Keratinocyte (primary cell): ENCODE results near the gene HEPHL1.

Source experiments
- EZH2 ChIP-seq: IDR thresholded peaks from one replicate; pipeline ENCODE4 v1.6.1; 2012; ENCODE audit warnings: inconsistent platforms, mild to moderate bottlenecking, low read length, moderate library complexity
- TF ChIP-seq, protein P1 (sequence below), 3 experiments: IDR thresholded peaks in 1 of 3; conservative IDR thresholded peaks in 1 of 3; optimal IDR thresholded peaks in 1 of 3; 2 replicates in 2 of 3; 3 replicates in 1 of 3; pipeline versions ENCODE3 to v1.5.1; 2011; ENCODE audit warnings: low read length in 3 of 3, mild to moderate bottlenecking in 3 of 3, moderate library complexity in 2 of 3, control low read depth in 1 of 3, inconsistent platforms in 1 of 3; ENCODE audit not compliant: insufficient read depth in 2 of 3; ENCODE audit errors: extremely low read depth in 1 of 3

DNA sequence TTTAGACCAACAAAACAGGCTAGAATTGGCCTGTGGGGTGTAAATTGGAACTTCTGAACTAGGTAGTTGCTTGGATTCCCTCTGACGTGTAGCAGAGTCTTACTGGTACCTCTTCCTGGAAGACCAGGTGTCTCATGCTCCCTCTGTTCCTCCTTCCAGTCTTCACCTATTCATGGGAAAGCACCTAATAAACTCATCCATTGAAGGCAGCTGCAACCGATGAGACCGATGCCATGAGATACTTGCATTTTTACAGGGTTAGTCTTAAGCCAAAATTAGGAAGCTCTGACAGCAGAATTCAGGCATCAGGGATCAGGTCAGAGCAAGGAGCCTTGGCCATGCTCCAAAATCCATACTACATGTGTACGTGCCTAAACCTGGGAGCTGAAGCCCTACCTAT is 13.2 kb upstream of the HEPHL1 start:
- TF ChIP-seq, protein P1, sequence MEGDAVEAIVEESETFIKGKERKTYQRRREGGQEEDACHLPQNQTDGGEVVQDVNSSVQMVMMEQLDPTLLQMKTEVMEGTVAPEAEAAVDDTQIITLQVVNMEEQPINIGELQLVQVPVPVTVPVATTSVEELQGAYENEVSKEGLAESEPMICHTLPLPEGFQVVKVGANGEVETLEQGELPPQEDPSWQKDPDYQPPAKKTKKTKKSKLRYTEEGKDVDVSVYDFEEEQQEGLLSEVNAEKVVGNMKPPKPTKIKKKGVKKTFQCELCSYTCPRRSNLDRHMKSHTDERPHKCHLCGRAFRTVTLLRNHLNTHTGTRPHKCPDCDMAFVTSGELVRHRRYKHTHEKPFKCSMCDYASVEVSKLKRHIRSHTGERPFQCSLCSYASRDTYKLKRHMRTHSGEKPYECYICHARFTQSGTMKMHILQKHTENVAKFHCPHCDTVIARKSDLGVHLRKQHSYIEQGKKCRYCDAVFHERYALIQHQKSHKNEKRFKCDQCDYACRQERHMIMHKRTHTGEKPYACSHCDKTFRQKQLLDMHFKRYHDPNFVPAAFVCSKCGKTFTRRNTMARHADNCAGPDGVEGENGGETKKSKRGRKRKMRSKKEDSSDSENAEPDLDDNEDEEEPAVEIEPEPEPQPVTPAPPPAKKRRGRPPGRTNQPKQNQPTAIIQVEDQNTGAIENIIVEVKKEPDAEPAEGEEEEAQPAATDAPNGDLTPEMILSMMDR (optimal IDR thresholded peaks at IDR 0.05 in 1 of 3, IDR thresholded peaks at IDR 0.05 in 1 of 3, conservative IDR thresholded peaks at IDR 0.05 in 1 of 3; ENCODE audit: extremely low read depth in 1 of 3, insufficient read depth in 2 of 3, low read length in 3 of 3) = no peak
- no peak for TF ChIP-seq EZH2
